HEK293 (cell line): ENCODE results near the gene ATP10A.

Experiments used
- CTCF ChIA-PET: fragments of 350-600 bp; formaldehyde crosslinking; extraction: SDS; loops from one replicate; lab custom pipeline; 2021; ENCODE audit warnings: antibody characterized with exemption; lab: Yijun Ruan, JAX
- POLR2A ChIA-PET: fragments of 300-600 bp; formaldehyde crosslinking; extraction: SDS; loops from one replicate; lab custom pipeline; 2020; ENCODE audit warnings: antibody characterized with exemption, inconsistent platforms; lab: Yijun Ruan, JAX
- H3K27ac ChIP-seq: fragments of 200-500 bp; sonication (Bioruptor generic); 2 replicates; pipeline ENCODE4 v1.5.1; 2014; ENCODE audit warnings: low read depth, low read length, control low read depth, inconsistent platforms; ENCODE audit errors: extremely low read depth
- H3K36me3 ChIP-seq, 2 experiments: fragments of 200-500 bp in 1 of 2; sonication (Bioruptor generic) in 1 of 2; 1 replicate in 1 of 2; 2 replicates in 1 of 2; pipeline ENCODE4 v1.5.1; 2014 to 2017; ENCODE audit warnings: inconsistent platforms in 2 of 2, low read length in 2 of 2; ENCODE audit not compliant: control insufficient read depth in 2 of 2, insufficient read depth in 1 of 2
- H3K4me1 ChIP-seq: fragments of 200-500 bp; sonication (Bioruptor generic); 2 replicates; pipeline ENCODE4 v1.5.1; 2014; ENCODE audit warnings: mild to moderate bottlenecking, low read length, inconsistent platforms; ENCODE audit not compliant: control insufficient read depth, insufficient read depth
- H3K4me3 ChIP-seq: 2 replicates; pipeline ENCODE4 v1.5.1; 2011; ENCODE audit warnings: low read depth, mild to moderate bottlenecking, control low read depth, low read length, moderate library complexity
- H3K9me3 ChIP-seq: fragments of 200-500 bp; sonication (Bioruptor generic); 2 replicates; pipeline ENCODE4 v1.5.1; 2014; ENCODE audit warnings: low read depth, low read length, inconsistent platforms; ENCODE audit not compliant: control insufficient read depth, insufficient read depth
- EGR2 ChIP-seq: fragments of 450-650 bp; formaldehyde crosslinking; IDR thresholded peaks from 2 replicates; pipeline ENCODE4 v1.5.1; 2016; ENCODE audit warnings: low read depth, missing biosample characterization, missing genetic modification characterization
- FEZF1 ChIP-seq: fragments of 450-650 bp; formaldehyde crosslinking; IDR thresholded peaks from 2 replicates; pipeline ENCODE4 v1.5.1; 2016; ENCODE audit warnings: missing biosample characterization, missing genetic modification characterization
- HOXC10 ChIP-seq: sonication (generic); formaldehyde crosslinking; IDR thresholded peaks from 2 replicates; pipeline ENCODE4 v1.8.1; 2023; ENCODE audit warnings: mild to moderate bottlenecking, missing genetic modification reagents
- ZBTB17 ChIP-seq: fragments of 450-650 bp; formaldehyde crosslinking; IDR thresholded peaks from 2 replicates; pipeline ENCODE4 v1.5.1; 2016; ENCODE audit warnings: missing biosample characterization, missing genetic modification characterization
- ZBTB7A ChIP-seq: fragments of 450-650 bp; formaldehyde crosslinking; IDR thresholded peaks from 2 replicates; pipeline ENCODE4 v1.5.1; 2016; ENCODE audit warnings: low read depth, missing biosample characterization, missing genetic modification characterization
- ZFP41 ChIP-seq: fragments of 450-650 bp; formaldehyde crosslinking; IDR thresholded peaks from 2 replicates; pipeline ENCODE4 v1.5.1; 2016; ENCODE audit warnings: missing biosample characterization, missing genetic modification characterization, borderline replicate concordance
- ZNF114 ChIP-seq: fragments of 450-650 bp; formaldehyde crosslinking; IDR thresholded peaks from 2 replicates; pipeline ENCODE4 v1.5.0; 2017; ENCODE audit warnings: missing biosample characterization, missing genetic modification characterization
- ZNF19 ChIP-seq: fragments of 450-650 bp; formaldehyde crosslinking; IDR thresholded peaks from 2 replicates; pipeline ENCODE4; 2016; ENCODE audit warnings: missing biosample characterization, missing genetic modification characterization, low read depth
- ZNF24 ChIP-seq: fragments of 450-650 bp; formaldehyde crosslinking; IDR thresholded peaks from 2 replicates; pipeline ENCODE4 v1.5.1; 2016; ENCODE audit warnings: missing biosample characterization, missing genetic modification characterization
- ZNF416 ChIP-seq: fragments of 450-650 bp; formaldehyde crosslinking; IDR thresholded peaks from 2 replicates; pipeline ENCODE4 v1.5.1; 2016; ENCODE audit warnings: missing biosample characterization, missing genetic modification characterization
- ZNF426 ChIP-seq: fragments of 450-650 bp; formaldehyde crosslinking; IDR thresholded peaks from 2 replicates; pipeline ENCODE4 v1.5.1; 2017; ENCODE audit warnings: missing biosample characterization, missing genetic modification characterization, mild to moderate bottlenecking, inconsistent platforms, moderate library complexity
- ZNF510 ChIP-seq: fragments of 450-650 bp; formaldehyde crosslinking; IDR thresholded peaks from 2 replicates; pipeline ENCODE4 v1.5.1; 2018; ENCODE audit warnings: mild to moderate bottlenecking, missing genetic modification characterization, missing biosample characterization; ENCODE audit not compliant: insufficient replicate concordance
- ZNF658 ChIP-seq: fragments of 450-650 bp; formaldehyde crosslinking; IDR thresholded peaks from 2 replicates; pipeline ENCODE4; 2016; ENCODE audit warnings: missing biosample characterization, missing genetic modification characterization
- TF ChIP-seq, protein P1 (sequence below): fragments of 450-650 bp; formaldehyde crosslinking; IDR thresholded peaks from 2 replicates; pipeline ENCODE4 v1.5.1; 2016; ENCODE audit warnings: missing biosample characterization, missing genetic modification characterization
- TF ChIP-seq, protein P2 (sequence below): fragments of 450-650 bp; formaldehyde crosslinking; IDR thresholded peaks from 2 replicates; pipeline ENCODE4 v1.5.1; 2017; ENCODE audit warnings: missing biosample characterization, missing genetic modification characterization
- TF ChIP-seq, protein P3 (sequence below): fragments of 450-650 bp; IDR thresholded peaks from 2 replicates; pipeline ENCODE4 v1.5.1; 2018; ENCODE audit warnings: missing biosample characterization, mild to moderate bottlenecking, missing genetic modification characterization
- TF ChIP-seq, protein P4 (sequence below): fragments of 450-650 bp; formaldehyde crosslinking; IDR thresholded peaks from 2 replicates; pipeline ENCODE4 v1.5.1; 2016; ENCODE audit warnings: missing biosample characterization, missing genetic modification characterization
- TF ChIP-seq, protein P5 (sequence below): fragments of 450-650 bp; IDR thresholded peaks from 2 replicates; pipeline ENCODE4 v1.5.1; 2018; ENCODE audit warnings: missing biosample characterization, missing genetic modification characterization

The ATP10A gene

DNA sequence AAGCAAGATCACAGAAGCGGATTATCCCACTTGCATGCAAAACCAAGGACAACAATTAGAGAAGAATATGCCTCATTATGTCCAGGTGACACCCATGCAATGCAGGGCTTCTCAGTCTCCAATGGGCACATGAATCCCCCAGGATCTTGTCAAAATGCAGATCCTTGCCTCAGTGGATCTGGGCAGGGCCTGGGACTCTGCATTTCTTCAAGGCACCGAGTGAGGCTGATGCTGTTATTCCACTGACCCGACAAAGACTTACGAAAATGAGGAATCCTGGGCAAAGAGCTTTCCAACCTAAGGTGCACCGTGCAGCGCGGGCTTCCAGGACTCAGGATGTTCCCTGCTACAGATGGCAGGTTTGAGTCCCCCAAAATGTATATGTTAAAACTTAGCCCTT, 99.2 kb downstream of the ATP10A start (continued):
- TF ChIP-seq, protein P1, sequence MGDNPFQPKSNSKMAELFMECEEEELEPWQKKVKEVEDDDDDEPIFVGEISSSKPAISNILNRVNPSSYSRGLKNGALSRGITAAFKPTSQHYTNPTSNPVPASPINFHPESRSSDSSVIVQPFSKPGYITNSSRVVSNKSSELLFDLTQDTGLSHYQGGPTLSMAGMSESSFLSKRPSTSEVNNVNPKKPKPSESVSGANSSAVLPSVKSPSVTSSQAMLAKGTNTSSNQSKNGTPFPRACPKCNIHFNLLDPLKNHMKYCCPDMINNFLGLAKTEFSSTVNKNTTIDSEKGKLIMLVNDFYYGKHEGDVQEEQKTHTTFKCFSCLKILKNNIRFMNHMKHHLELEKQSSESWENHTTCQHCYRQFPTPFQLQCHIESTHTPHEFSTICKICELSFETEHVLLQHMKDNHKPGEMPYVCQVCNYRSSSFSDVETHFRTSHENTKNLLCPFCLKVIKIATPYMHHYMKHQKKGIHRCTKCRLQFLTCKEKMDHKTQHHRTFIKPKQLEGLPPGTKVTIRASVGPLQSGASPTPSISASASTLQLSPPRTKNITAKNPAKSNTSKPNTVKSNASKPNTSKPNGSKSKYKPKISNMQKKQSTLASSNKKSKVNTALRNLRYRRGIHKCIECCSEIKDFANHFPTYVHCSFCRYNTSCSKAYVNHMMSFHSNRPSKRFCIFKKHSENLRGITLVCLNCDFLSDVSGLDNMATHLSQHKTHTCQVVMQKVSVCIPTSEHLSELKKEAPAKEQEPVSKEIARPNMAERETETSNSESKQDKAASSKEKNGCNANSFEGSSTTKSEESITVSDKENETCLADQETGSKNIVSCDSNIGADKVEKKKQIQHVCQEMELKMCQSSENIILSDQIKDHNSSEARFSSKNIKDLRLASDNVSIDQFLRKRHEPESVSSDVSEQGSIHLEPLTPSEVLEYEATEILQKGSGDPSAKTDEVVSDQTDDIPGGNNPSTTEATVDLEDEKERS (tag by site-specific recombination), result no peak

DNA sequence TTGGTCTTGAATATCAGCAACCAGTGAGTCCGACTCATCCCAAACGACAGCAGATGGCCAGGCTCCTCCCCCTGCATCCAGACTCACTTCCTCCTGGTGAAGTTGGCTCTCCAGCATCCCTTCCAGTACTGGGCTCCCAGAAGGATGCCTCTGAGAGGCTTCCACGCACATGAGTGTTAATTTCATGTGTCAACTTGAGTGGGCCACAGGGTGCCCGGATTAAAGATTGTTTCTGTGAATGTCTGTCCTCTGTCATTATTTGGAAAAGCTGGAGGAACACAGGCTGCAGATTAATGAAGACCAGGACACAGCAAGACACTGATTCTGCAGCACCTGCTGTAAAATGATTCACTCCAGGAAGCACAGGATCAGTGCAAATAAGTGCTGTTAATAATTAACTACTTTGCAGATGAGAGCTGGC, 99.8 kb downstream of the ATP10A start:
- CTCF ChIA-PET, result no interaction called here
- Histone ChIP-seq H3K36me3 (no peaks in the 10 kb centered on the region), H3K27ac (no peak overlapping the region), H3K4me1 (no peaks in the 10 kb centered on the region), H3K9me3 (no peaks in the 10 kb centered on the region)
- POLR2A ChIA-PET, result no interaction called here
- TF ChIP-seq ZNF19, result no peak
- TF ChIP-seq ZNF658 (tag by site-specific recombination), result no peak
- no peak for TF ChIP-seq ZNF114 (tag by site-specific recombination)
- TF ChIP-seq, protein P2, sequence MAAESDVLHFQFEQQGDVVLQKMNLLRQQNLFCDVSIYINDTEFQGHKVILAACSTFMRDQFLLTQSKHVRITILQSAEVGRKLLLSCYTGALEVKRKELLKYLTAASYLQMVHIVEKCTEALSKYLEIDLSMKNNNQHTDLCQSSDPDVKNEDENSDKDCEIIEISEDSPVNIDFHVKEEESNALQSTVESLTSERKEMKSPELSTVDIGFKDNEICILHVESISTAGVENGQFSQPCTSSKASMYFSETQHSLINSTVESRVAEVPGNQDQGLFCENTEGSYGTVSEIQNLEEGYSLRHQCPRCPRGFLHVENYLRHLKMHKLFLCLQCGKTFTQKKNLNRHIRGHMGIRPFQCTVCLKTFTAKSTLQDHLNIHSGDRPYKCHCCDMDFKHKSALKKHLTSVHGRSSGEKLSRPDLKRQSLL (tag by site-specific recombination), result no peak
- TF ChIP-seq, protein P3, sequence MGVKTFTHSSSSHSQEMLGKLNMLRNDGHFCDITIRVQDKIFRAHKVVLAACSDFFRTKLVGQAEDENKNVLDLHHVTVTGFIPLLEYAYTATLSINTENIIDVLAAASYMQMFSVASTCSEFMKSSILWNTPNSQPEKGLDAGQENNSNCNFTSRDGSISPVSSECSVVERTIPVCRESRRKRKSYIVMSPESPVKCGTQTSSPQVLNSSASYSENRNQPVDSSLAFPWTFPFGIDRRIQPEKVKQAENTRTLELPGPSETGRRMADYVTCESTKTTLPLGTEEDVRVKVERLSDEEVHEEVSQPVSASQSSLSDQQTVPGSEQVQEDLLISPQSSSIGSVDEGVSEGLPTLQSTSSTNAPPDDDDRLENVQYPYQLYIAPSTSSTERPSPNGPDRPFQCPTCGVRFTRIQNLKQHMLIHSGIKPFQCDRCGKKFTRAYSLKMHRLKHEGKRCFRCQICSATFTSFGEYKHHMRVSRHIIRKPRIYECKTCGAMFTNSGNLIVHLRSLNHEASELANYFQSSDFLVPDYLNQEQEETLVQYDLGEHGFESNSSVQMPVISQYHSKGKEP (tag by site-specific recombination), result no peak
- TF ChIP-seq ZFP41, result no peak
- TF ChIP-seq ZNF416 (tag by site-specific recombination), result no peak
- TF ChIP-seq EGR2 (tag by site-specific recombination), result no peak
- TF ChIP-seq ZNF426, result no peak
- TF ChIP-seq, all 188 proteins: peak for 0
- no peak overlapping the region for H3K4me3 ChIP-seq

DNA sequence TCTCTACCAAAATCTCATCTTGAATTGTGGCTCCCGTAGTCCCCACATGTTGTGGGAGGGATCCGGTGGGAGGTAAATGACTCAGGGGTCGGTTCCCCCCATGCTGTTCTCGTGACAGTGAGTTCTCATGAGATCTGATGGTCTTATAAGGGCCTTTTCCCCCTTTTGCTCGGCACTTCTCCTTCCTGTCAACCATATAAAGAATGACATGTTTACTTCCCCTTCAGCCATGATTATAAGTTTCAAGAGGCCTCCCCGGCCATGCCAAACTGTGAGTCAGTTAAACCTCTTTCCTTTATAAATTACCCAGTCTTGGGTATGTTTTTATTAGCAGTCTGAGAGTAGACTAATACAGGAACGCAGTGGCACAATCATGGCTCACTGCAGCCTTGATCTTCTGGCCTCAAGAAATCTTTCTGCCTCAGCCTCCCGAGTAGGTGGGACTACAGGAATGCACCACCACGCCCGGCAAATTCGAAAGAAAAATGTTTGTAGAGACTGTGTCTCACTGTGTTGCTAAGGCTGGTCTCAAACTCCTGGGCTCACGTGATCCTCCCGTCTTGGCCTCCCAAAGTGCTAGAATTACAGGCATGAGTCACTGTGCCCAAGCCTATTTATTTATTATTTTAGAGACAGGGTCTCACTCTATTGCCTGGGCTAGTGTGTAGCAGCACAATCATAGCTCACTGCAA, 101.0 kb downstream of the ATP10A start:
- H3K4me1 ChIP-seq, result no peaks in the 10 kb centered on the region
- no peak for TF ChIP-seq ZNF510 (tag by site-specific recombination)
- no peak for TF ChIP-seq ZBTB17
- TF ChIP-seq FEZF1 (tag by site-specific recombination), result no peak
- TF ChIP-seq ZNF24 (tag by site-specific recombination), result no peak
- TF ChIP-seq, protein P4, sequence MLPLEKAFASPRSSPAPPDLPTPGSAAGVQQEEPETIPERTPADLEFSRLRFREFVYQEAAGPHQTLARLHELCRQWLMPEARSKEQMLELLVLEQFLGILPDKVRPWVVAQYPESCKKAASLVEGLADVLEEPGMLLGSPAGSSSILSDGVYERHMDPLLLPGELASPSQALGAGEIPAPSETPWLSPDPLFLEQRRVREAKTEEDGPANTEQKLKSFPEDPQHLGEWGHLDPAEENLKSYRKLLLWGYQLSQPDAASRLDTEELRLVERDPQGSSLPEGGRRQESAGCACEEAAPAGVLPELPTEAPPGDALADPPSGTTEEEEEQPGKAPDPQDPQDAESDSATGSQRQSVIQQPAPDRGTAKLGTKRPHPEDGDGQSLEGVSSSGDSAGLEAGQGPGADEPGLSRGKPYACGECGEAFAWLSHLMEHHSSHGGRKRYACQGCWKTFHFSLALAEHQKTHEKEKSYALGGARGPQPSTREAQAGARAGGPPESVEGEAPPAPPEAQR (tag by site-specific recombination), result no peak
- TF ChIP-seq HOXC10 (CRISPR knock-in tag), result no peak
- TF ChIP-seq, protein P5, sequence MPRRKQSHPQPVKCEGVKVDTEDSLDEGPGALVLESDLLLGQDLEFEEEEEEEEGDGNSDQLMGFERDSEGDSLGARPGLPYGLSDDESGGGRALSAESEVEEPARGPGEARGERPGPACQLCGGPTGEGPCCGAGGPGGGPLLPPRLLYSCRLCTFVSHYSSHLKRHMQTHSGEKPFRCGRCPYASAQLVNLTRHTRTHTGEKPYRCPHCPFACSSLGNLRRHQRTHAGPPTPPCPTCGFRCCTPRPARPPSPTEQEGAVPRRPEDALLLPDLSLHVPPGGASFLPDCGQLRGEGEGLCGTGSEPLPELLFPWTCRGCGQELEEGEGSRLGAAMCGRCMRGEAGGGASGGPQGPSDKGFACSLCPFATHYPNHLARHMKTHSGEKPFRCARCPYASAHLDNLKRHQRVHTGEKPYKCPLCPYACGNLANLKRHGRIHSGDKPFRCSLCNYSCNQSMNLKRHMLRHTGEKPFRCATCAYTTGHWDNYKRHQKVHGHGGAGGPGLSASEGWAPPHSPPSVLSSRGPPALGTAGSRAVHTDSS (tag by site-specific recombination), result no peak
- TF ChIP-seq ZBTB7A (tag by site-specific recombination), result no peak
- no peak overlapping the region for H3K27ac ChIP-seq
- POLR2A ChIA-PET, result no interaction called here
- no peaks in the 10 kb centered on the region for H3K36me3 ChIP-seq
- H3K4me3 ChIP-seq, result no peak overlapping the region
- H3K9me3 ChIP-seq, result no peaks in the 10 kb centered on the region
- CTCF ChIA-PET, result no interaction called here
